Measurements from ENCODE around the gene FAM222B. TPM values are rescaled to one million over a fixed set of nuclear protein-coding genes. Genes with fewer than 3 reads are reported as not detected.

The FAM222B gene
- total RNA-seq, 1 experiment from 2014 or later = 94.6 TPM

- TF ChIP-seq, protein P1, sequence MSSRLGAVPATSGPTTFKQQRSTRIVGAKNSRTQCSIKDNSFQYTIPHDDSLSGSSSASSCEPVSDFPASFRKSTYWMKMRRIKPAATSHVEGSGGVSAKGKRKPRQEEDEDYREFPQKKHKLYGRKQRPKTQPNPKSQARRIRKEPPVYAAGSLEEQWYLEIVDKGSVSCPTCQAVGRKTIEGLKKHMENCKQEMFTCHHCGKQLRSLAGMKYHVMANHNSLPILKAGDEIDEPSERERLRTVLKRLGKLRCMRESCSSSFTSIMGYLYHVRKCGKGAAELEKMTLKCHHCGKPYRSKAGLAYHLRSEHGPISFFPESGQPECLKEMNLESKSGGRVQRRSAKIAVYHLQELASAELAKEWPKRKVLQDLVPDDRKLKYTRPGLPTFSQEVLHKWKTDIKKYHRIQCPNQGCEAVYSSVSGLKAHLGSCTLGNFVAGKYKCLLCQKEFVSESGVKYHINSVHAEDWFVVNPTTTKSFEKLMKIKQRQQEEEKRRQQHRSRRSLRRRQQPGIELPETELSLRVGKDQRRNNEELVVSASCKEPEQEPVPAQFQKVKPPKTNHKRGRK (CRISPR knock-in tag; IDR thresholded peaks at IDR 0.05; ENCODE audit: borderline replicate concordance) = no peak
These were observed 107.8 kb downstream of the FAM222B start (continued) for GRCh38 chr17:28734712-28735241.

- CTCF ChIA-PET = interaction anchor here (12.2 kb wide), 1 partner anchor 14 kb away, joined by 541 read pairs; the partner anchor contains the start of gene TRAF4
- H3K36me3 Mint-ChIP-seq = peaks cover 11% of the 10 kb centered on the region
- POLR2A ChIA-PET = no interaction called here
These were observed 109.2 kb downstream of the FAM222B start for GRCh38 chr17:28733346-28733745.

DNA sequence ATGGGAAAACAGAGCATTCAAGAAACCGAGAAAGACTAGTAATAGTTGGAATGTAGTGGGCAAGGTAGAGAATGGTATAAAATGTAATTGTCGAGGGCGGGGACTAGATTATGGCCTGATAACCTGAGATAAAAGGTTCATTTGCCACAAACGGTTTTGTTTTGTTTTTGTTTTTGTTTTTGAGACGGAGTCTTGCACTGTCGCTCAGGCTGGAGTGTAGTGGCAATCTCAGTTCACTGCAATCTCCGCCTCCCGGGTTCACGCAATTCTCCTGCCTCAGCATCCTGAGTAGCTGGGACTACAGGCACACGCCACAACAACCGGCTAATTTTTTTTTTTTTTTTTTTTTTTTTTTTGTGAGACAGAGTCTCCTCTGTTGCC, 112.7 kb downstream of the FAM222B start:
- Mint-ChIP-seq H3K4me3 (no peak overlapping the region), H3K36me3 (peaks cover 6% of the 10 kb centered on the region; the same call in 1 of the 2 replicates), H3K27ac (peak overlapping the region; percentile 83), H3K4me1 (peaks cover 12% of the 10 kb centered on the region), H3K27me3 (ENCODE audit: low read depth) (no peaks in the 10 kb centered on the region), H3K9me3 (no peaks in the 10 kb centered on the region)
- no peak for DNase-seq (ENCODE audit: low spot score)
- POLR2A ChIA-PET = interaction anchor here (0.7 to 6.4 kb wide), 3 partner anchors 17 to 222 kb away, joined by 3 to 310 read pairs (median 9); partner anchors contain the start of genes FLOT2, PHF12 and TRAF4
- no peak for ATAC-seq
- CTCF ChIA-PET = interaction anchor here (1.5 to 12.2 kb wide), 7 partner anchors 10 to 387 kb away, joined by 4 to 541 read pairs (median 69); partner anchors contain the start of genes DHRS13, PROCA1, RPL23A and TRAF4
- TF ChIP-seq, protein P2, sequence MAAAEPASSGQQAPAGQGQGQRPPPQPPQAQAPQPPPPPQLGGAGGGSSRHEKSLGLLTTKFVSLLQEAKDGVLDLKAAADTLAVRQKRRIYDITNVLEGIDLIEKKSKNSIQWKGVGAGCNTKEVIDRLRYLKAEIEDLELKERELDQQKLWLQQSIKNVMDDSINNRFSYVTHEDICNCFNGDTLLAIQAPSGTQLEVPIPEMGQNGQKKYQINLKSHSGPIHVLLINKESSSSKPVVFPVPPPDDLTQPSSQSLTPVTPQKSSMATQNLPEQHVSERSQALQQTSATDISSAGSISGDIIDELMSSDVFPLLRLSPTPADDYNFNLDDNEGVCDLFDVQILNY (CRISPR knock-in tag; IDR thresholded peaks at IDR 0.05) = no peak
- TF ChIP-seq ATF1 (CRISPR knock-in tag; IDR thresholded peaks at IDR 0.05) (no peak), HMGXB4 (CRISPR knock-in tag; IDR thresholded peaks at IDR 0.05) (no peak), FOXK1 (CRISPR knock-in tag; IDR thresholded peaks at IDR 0.05) (no peak), RELA (CRISPR knock-in tag; IDR thresholded peaks at IDR 0.05; ENCODE audit: borderline replicate concordance) (no peak), TP53 (CRISPR knock-in tag; IDR thresholded peaks at IDR 0.05) (no peak), JAZF1 (CRISPR knock-in tag; IDR thresholded peaks at IDR 0.05) (no peak), TEAD1 (CRISPR knock-in tag; IDR thresholded peaks at IDR 0.05) (no peak), IRF2 (CRISPR knock-in tag; IDR thresholded peaks at IDR 0.05; ENCODE audit: borderline replicate concordance, low read depth) (no peak), OVOL2 (CRISPR knock-in tag; IDR thresholded peaks at IDR 0.05; ENCODE audit: borderline replicate concordance) (no peak), CREM (CRISPR knock-in tag; IDR thresholded peaks at IDR 0.05) (no peak)
- TF ChIP-seq, protein P3, sequence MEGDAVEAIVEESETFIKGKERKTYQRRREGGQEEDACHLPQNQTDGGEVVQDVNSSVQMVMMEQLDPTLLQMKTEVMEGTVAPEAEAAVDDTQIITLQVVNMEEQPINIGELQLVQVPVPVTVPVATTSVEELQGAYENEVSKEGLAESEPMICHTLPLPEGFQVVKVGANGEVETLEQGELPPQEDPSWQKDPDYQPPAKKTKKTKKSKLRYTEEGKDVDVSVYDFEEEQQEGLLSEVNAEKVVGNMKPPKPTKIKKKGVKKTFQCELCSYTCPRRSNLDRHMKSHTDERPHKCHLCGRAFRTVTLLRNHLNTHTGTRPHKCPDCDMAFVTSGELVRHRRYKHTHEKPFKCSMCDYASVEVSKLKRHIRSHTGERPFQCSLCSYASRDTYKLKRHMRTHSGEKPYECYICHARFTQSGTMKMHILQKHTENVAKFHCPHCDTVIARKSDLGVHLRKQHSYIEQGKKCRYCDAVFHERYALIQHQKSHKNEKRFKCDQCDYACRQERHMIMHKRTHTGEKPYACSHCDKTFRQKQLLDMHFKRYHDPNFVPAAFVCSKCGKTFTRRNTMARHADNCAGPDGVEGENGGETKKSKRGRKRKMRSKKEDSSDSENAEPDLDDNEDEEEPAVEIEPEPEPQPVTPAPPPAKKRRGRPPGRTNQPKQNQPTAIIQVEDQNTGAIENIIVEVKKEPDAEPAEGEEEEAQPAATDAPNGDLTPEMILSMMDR (IDR thresholded peaks at IDR 0.05) = no peak
- TF ChIP-seq, protein P4, sequence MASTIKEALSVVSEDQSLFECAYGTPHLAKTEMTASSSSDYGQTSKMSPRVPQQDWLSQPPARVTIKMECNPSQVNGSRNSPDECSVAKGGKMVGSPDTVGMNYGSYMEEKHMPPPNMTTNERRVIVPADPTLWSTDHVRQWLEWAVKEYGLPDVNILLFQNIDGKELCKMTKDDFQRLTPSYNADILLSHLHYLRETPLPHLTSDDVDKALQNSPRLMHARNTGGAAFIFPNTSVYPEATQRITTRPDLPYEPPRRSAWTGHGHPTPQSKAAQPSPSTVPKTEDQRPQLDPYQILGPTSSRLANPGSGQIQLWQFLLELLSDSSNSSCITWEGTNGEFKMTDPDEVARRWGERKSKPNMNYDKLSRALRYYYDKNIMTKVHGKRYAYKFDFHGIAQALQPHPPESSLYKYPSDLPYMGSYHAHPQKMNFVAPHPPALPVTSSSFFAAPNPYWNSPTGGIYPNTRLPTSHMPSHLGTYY (CRISPR knock-in tag; IDR thresholded peaks at IDR 0.05) = no peak
- TF ChIP-seq, protein P5, sequence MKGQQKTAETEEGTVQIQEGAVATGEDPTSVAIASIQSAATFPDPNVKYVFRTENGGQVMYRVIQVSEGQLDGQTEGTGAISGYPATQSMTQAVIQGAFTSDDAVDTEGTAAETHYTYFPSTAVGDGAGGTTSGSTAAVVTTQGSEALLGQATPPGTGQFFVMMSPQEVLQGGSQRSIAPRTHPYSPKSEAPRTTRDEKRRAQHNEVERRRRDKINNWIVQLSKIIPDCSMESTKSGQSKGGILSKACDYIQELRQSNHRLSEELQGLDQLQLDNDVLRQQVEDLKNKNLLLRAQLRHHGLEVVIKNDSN (CRISPR knock-in tag; IDR thresholded peaks at IDR 0.05) = no peak
- TF ChIP-seq, protein P6, sequence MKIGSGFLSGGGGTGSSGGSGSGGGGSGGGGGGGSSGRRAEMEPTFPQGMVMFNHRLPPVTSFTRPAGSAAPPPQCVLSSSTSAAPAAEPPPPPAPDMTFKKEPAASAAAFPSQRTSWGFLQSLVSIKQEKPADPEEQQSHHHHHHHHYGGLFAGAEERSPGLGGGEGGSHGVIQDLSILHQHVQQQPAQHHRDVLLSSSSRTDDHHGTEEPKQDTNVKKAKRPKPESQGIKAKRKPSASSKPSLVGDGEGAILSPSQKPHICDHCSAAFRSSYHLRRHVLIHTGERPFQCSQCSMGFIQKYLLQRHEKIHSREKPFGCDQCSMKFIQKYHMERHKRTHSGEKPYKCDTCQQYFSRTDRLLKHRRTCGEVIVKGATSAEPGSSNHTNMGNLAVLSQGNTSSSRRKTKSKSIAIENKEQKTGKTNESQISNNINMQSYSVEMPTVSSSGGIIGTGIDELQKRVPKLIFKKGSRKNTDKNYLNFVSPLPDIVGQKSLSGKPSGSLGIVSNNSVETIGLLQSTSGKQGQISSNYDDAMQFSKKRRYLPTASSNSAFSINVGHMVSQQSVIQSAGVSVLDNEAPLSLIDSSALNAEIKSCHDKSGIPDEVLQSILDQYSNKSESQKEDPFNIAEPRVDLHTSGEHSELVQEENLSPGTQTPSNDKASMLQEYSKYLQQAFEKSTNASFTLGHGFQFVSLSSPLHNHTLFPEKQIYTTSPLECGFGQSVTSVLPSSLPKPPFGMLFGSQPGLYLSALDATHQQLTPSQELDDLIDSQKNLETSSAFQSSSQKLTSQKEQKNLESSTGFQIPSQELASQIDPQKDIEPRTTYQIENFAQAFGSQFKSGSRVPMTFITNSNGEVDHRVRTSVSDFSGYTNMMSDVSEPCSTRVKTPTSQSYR (CRISPR knock-in tag; IDR thresholded peaks at IDR 0.05) = no peak

More at GRCh38 chr17:28733346-28733745, 109.2 kb downstream of the FAM222B start:
- Mint-ChIP-seq H3K4me3 (no peak overlapping the region), H3K27ac (peak overlapping the region; percentile 38), H3K9me3 (no peaks in the 10 kb centered on the region), H3K4me1 (peaks cover 8% of the 10 kb centered on the region), H3K27me3 (ENCODE audit: low read depth) (no peaks in the 10 kb centered on the region)
- no peak for ATAC-seq
- no peak for DNase-seq (ENCODE audit: low spot score)
- TF ChIP-seq, protein P7, sequence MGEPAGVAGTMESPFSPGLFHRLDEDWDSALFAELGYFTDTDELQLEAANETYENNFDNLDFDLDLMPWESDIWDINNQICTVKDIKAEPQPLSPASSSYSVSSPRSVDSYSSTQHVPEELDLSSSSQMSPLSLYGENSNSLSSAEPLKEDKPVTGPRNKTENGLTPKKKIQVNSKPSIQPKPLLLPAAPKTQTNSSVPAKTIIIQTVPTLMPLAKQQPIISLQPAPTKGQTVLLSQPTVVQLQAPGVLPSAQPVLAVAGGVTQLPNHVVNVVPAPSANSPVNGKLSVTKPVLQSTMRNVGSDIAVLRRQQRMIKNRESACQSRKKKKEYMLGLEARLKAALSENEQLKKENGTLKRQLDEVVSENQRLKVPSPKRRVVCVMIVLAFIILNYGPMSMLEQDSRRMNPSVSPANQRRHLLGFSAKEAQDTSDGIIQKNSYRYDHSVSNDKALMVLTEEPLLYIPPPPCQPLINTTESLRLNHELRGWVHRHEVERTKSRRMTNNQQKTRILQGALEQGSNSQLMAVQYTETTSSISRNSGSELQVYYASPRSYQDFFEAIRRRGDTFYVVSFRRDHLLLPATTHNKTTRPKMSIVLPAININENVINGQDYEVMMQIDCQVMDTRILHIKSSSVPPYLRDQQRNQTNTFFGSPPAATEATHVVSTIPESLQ (CRISPR knock-in tag; IDR thresholded peaks at IDR 0.05) = no peak
- TF ChIP-seq ATF1 (CRISPR knock-in tag; IDR thresholded peaks at IDR 0.05) (no peak), ETV6 (CRISPR knock-in tag; IDR thresholded peaks at IDR 0.05) (no peak), ZBTB21 (CRISPR knock-in tag; IDR thresholded peaks at IDR 0.05; ENCODE audit: borderline replicate concordance) (no peak), NFATC4 (CRISPR knock-in tag; IDR thresholded peaks at IDR 0.05) (no peak), ZNF423 (CRISPR knock-in tag; IDR thresholded peaks at IDR 0.05) (no peak)

Data from WTC11 (cell line).